Measurements from ENCODE around the gene DUSP5.

The DUSP5 gene

DNA sequence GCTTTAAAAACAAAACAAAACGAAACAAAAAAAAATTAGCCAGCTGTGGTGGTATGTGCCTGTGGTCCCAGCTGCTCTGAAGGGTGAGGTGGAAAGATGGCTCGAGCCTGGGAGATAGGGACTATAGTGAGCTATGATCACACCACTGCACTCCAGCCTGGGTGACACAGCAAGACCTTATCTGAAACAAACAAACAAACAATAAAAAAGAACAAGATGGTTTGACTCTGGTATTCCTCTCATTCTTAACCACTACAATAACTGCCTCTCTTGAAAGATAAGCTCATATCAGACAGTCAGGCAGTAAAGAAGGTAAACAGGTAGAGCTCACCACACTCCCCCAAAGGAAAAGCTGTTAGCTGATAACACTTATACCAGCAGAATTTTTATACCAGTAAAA lies 14.1 kb upstream of the DUSP5 start:
- FAIRE-seq, result no peak

DNA sequence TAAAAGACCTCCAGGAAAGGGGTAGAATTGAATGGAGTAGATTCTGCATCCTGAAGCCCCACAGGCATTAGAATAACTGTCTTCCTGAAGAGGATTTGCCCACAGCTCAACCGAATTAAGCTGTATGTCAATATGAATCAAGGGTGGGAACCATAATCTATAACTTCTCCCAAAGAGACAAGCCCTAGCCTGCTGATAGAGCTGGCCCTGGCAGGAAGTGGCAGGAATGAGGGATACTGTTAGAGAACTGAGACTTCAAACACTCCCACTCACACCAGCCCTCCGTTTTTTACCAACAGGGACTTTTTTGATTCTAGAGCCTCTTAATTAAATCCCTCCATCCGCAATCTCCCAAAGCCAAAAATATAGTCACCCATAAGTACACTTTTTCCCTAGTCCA lies 12.2 kb upstream of the DUSP5 start:
- no peak for FAIRE-seq

DNA sequence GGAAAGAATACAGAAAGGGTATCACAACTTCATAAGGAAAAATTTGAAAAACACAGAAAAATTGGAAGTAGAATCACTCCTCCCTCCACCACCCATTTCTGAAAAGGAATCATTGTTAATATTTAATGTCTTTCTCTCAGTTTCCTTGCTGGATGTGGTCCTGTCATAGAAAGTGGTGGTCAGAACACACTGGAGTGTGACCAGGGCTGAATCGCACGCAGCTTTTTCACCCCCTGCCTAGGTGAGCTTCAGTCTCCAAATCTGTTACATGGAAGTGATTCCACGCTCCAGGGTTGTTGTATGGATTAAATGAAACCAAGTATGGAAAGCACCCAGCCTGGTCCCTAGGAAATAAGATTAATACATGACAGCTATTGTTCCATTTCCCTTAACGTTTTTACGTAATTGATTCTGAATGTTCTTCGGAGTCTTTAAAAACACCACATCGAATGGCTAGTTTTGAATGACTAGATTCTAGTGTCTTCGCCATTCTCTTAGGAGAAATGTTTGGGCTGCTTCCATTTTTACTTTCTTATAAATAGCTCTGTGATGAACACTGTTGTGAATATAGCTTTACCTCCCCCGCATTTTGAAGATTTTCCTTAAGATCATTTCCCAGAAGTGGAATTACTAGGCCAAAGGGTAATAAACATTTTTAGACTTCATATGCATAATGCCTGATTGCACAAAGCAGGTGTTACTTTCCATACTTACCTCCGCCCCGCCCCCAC lies 10.9 kb upstream of the DUSP5 start:
- FAIRE-seq, result no peak

DNA sequence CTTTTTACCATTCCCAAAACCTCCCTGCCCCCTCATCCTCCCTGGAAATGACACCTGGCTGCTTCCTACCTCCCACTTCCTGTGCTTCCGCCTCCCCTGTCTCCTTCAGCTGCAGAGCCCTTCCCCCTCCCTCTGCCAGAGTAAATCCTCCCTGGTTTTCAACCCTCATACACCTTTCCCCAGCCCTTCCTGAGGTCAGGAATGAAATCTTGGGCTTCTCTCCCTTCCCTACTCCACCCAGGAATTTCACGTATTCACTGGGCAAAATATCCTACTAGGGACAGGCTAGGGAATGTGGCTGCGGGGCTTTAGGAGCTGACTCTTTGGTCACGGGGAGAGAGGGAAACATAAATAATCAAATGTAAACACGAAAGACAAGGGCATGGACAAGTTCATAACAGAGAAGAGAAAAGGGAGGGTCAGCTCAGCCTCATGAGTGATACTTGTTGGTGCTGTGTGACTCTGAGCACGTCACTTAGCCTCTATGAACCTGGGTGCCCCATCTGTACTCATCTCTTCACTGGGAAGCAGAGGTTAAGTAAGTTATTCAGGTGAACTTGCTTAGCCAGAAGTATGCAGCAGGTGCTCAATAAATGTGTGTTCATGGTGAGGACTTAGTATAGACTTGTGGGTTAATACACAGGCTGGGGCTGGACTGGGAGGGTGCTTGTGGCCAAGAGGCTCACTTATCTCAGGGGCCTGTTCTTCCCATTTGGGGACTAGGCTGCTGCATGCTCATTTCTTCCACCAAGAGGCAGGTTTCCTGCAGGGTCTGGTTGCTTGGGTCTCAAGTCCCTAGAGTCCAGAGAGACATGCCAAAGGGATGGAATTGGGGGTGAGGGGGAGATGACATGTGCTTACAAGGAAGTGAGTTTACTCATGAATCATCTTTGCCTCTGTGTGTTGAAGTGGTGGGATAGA lies 10.0 kb upstream of the DUSP5 start:
- FAIRE-seq, result no peak

DNA sequence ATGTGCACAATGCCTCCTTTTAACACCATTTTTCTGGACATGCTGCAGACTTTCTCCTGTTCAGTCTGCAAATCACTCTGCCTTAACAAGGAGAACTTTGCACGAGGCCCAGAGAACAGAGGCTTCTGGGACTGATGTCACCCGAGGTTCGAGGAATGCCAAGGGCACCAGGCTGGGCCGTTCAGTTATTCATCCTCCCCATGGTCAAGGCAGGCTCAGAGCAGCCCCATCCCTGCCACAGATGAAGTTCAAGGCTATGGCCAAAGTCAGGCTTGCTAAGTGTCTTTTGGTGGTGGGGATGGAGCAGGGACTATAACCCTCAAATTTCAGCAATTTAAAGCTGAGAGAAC lies 9.4 kb upstream of the DUSP5 start:
- FAIRE-seq, result no peak

DNA sequence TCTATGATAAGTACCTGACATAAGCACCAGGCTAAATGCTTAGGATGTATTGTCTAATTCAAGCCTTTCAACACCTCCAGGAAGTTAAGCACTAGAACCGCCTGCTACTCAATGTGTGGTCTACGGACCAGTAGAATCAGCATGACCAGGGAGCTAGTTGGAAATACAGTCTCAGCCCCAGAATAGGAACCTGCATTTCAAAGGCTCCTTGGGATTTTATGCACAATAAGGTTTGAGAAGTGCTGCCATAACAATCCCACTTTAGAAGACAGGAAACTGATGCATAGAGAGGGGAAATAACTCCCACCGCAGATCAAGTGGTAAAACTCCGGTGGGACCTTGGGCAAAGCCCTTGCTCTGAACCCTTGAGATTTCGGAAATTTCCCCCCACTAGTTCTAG lies 8.8 kb upstream of the DUSP5 start:
- FAIRE-seq, result no peak

DNA sequence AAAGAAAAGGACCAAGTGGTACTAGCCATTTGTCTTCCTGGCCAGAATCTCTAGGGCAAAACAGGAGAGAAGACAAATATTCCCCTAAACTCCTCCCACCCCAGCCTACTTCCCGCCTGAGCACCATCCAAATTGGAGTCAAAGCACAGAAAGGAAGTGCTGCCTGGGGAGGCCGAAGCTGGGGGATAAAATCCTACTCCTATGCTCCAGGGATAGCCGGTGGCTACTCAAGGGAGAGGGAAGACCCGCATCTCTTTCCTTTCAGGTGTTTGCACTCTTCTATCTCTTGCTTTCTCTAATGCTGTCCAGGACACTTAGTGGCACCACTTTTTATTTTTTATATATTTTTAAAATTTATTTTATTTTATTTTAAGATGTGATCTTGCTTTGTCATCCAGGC lies 7.1 kb upstream of the DUSP5 start:
- no peak for FAIRE-seq

DNA sequence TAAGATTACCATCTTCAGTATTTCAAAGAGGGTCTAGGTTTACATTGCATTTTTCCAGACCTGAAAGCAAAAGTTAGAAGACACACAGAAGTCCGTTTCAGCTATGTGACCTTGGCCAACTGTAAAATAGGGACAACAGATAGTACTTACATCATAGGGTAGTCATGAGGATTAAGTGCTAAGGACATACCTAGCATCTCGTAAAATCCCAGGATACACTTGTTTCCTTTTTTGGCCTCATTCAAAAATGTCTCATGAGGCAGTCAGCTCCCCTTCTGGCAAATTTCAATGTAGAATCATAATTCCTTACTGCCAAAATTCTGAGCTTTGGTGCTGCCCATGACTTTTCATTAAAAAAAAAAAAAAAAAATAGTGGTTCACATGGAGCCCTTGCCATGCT lies 6.4 kb upstream of the DUSP5 start:
- FAIRE-seq, result peak; percentile 30

DNA sequence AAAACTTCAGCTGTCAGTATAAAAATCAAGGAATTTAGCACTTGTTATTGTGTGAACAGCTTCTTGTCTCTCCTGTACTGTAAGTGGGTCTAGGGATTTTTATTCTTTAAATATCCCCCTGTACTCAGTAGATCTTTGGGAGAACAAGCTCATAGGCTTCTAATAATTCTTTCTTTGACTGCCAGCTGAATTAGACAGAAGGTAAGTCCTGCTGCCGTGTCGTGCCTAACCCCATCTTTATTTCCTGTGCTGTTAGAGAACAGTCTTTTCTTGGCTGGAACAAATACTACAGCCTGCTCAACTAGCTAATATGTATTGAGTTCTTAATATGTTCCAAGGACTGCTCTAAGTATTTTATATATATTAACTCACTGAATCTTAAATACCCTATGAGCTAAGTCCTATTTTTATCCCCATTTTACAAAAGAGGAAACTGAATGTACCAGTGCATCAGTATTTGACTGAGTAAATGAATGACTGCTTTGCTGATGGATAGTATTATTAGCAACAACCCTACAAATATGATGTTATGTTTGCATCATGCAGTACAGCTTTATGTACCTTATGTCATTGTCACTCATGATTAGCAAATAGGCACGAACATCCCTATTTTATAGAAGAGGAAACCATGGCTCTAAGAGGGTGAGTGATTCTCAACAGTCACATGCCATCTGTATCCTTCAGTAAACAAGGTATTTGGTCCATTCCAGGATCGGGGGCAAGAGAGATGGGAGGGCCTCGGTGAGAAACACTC lies 5.5 kb upstream of the DUSP5 start:
- FAIRE-seq, result no peak

DNA sequence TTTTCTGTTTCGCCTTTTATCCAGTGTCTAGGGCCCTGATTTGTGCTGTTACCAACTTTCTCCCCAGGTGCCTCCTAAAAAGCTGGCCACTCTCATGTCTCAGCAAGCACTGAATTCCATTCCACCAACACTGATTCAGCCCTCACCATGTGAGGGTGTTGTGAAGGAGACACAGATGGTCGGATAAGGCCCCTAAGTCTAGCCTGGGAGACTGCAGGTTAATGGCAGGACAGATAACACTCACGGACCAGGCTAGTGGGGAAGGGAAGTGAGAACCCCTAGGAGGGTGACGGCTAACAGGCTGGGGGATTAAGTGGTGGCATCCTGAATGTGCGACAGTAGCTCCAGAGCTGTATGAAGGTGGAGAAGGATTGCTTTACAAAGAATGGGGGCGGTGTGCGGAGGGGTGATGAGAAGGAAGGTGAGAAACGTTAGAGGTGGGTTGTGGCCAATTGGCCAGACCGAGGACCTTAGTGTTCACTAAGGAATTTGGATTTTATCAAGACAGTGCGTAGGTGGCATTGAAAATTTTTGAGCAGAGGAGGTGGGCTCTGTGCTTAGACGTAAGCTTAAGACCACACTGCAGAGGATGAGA lies 3.8 kb upstream of the DUSP5 start:
- FAIRE-seq, result peak; percentile 11

DNA sequence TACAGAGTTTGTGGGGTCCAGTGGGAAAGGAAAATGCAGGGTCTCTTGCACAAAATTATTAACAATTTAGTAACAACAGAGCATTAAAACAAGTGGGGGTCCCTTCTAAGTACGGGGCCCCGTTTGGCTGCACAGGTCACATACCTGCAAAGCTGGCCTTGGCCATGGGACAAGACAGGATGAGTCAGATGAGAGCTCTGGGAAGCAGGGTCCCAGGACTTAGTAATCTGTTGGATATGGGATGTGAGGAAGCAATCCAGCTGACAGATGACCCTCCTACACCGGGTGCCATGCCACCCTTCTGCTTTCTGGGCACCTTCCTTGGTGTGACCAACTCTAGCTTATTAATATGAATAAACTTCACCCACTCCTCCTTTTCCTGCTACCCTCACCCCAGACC lies 3.2 kb upstream of the DUSP5 start:
- FAIRE-seq, result no peak

DNA sequence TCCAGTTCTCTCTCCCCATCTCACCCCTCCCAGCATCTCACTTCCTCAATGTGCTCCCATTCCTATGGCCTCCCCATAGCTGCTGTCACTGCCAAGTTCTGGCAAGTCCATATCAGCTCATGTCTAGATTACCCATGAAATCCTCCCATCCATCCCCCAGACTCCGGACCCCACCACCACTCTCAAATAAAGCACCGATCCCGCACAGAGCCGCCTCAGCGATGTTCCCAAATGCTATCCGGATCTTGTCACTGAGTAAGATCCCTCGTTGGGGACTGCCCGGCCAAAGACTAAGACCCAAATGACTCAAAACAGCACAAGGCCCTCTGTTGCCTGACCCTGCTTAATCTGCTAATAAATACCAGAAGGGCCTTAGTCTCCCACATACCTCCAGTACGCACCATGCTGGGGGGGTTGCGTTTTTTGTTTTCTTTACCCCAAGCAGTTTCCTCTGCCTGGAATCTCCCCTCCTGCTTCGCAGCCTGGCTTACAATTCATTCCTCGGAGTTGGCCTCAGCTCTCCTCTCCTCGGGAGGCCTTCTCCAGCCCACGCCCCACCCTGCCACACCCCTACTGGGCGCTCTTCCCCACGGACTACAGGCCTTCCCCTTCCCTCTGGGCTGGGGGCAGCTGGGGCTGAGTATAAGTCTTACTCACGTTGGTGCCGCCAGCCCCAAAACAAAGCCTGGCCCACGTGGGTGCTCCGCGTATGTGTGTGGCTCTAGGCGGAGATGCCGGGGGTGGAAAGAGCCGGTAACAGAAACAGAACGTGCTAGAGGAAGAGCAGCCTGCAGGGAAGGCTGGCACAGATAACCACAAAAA lies 1.8 kb upstream of the DUSP5 start:
- FAIRE-seq, result peak; percentile 96

DNA sequence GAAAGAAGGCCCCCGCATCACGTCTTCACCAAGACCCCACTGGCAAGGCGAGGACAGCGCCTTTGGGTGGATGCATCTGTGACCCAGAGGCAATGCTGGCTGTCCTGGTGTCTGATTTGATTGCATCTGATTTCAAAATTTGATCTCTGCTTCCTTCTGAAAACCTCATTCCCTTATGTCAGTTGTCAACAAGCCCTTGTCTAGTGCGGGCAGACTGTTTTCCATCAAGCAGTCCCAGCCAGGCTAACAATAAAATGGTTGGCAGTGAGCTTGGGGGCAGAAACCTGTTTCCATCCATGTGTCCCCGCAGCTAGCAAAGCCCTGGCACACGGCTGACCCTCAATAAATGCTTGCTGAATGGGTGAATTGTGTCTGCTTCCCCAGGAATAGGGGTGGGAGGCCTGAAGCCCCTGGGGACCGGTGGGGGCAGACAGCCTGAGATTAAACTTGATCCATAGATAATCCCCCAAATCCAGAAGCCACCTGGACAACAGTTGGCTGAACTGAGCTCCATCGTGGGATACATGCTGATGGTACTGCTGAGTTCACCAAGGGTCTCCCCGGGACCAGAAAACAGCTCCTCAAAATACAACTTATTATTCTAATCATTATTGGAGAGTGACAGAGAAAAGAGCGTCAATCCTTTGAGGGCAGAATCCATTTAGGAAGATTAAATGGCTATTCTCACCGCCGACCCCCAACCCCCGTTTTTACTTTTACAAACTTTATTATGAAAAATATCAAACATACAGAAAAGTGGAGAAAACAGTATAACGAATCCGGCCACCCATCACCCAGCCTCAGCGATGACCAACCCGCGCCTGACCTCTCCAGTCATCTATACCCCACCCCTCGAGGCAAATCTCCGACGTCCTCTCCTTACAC lies 912 bp upstream of the DUSP5 start:
- no peak for FAIRE-seq

DNA sequence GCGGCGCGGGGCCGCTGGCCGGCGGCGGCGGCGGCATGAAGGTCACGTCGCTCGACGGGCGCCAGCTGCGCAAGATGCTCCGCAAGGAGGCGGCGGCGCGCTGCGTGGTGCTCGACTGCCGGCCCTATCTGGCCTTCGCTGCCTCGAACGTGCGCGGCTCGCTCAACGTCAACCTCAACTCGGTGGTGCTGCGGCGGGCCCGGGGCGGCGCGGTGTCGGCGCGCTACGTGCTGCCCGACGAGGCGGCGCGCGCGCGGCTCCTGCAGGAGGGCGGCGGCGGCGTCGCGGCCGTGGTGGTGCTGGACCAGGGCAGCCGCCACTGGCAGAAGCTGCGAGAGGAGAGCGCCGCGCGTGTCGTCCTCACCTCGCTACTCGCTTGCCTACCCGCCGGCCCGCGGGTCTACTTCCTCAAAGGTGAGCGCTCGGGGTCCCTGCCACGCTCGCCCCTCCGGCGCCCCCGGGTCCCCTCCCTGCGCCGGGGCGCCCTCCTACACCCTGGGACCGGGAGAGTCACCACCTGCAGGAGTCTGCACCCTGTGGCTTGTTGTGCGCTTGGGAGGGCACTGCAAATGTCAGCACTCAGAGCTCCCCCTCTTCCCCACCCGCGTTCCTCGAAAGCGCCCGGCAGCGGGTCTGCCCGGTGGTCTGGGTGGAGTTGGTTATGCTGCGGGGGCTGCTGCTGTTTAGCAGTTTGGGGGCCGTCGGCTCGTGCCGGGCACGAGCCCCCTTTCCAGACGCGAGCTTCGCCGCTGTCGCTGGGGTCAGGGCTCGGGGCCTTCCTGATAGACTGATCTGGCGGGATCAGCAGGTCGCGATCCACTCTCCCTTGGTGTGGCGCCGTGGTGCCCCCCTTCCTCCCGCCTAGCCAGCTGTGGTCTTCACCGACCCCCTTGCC lies 627 bp downstream of the DUSP5 start:
- no peak for FAIRE-seq

DNA sequence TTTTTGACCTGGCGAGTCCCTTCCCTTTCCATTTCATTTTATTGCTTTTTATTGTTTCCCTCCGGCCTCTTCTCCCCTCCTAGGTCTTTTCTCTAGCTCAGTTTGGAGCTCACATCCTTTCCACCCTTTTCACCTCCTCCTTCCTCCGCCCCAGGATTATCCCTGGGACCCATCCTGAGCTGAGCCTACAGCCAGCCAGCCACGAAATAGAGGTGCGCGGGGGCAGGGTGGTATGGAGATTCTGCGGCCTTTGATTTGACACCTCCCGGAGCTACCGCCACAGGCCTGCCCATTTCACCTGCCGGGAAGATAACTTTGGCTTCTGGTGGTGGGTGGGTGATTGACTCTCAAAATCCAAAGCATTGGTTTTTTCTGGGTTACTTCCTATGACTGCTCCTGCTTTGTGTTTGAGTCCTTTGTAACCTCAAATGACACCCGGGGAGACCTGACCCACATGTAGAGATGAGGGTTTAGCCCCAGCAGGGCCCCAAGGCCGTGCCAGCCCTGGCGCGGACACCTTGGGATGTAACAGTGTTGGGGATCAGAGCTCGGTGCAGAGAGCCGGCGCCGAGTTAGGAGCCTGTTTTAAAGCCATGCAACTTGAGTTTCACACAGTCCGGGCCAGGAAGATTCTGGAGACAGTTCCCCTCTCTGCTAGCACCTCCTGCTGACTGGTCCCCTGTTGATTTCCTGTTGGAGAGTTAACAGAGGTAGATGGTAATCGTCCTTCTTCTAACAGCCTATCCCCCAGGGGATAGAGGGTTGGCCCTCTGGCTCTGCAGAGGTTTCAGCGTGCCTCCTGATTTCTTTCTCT lies 1.5 kb downstream of the DUSP5 start:
- FAIRE-seq, result no peak

DNA sequence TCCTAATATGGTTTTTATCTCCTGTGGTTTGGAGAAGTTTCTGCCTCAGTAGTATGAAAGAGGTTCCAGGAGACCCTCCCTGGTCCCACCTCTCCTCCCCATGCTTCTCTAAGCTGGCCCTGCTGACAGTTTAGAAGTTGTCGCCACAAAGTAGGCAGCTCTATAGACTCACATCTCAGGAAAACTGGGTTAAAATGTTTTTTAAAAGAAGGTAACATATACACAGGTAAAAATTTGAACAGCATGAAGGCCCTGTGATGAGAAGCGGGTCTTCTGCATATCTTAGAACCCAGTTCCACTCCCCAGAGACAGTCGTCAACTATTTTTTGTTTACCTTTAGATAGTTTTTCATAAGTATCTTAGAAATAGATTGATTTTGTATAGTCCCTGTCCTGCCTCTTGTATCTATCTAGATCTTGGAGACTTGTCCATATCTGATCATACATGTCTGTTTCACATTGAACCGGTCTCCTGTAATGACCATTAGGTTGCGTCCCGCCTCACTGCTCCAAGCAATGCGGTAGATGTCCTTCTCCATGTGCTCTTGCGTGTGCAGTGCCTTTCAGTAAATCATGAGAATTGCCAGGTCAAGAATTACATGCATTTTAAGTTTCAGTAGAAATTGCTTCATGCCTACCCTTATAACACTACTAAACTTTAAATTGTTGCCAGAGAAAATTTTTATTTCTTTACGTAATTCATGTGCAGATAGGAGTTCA lies 2.2 kb downstream of the DUSP5 start:
- FAIRE-seq, result no peak

DNA sequence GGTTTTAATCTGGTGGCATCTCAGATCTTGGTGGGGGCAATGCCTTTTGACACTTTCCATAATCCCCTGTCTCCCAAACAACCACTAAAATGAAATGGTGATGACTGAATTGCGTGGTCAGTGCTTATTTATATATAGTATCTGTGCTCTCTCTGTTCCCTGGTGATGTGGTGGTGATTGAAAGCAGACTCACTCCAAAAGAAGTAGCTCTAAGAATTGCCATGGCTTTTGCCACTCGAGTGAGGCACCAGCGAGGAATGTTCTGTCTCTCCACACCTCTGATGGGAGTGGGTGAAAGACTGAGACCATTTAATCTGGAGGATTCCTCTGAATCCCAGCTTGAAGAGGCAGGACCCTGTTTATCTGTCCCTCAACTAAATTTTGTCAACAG lies 2.8 kb downstream of the DUSP5 start:
- no peak for FAIRE-seq

DNA sequence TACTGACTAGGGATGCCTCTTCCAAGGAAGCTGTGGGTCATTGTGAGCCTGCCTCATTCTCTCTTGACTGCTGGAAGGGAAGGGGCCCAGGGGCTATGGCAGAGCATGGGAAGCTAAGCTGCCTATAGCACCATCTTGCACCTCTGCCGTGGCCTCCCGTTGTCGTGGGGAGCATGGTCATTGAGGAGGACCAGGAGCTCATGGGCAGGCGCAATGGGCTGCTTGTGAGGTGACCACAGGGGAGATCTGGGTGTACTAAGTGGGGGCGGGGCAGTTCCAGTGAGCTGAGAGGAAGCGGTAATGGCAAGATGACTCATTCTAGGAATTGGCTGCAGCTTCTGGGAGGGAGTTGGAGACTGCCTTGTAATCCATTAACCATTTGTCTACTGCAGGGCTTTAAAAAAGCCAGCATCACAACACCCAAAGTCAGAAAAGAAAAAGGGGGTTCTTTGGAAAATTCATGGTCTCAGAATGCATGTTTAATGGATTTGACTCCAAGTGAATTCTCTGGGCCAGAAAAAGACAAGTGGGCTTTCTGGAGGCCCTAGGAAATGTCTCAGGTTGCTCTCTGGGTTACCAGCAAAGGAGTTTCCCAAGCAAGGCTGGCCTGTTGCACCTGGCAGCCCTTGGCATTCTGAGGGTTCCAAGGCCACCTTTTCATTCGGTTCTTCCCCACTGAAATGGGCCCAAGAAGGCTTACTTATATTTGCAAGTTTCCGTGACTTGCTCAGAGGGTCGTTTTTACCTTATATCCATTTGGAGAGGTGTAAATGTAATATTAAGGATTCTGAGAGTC lies 3.6 kb downstream of the DUSP5 start:
- FAIRE-seq, result peak; percentile 76

Measured in G401.6 (cell line).